H9 (cell line): ENCODE measurements around the gene CDC42EP4. TPM values are rescaled to one million over a fixed set of nuclear protein-coding genes. Genes with fewer than 3 reads are reported as not detected.

Experiments
- DNase-seq: peaks from one replicate; pipeline ENCODE4 v3.0.0-alpha.2; 2017
- H2AFZ ChIP-seq: one replicate; pipeline ENCODE4 v1.6.1; 2013; ENCODE audit warnings: mild to moderate bottlenecking, low read length, control low read depth, moderate library complexity
- H2AK5ac ChIP-seq: 2 replicates; pipeline ENCODE4 v1.6.1; 2013; ENCODE audit warnings: low read length, control low read depth, mixed read lengths; ENCODE audit not compliant: insufficient read length
- H2BK120ac ChIP-seq: one replicate; pipeline ENCODE4 v1.6.1; 2013; ENCODE audit warnings: low read depth, mild to moderate bottlenecking, low read length, control low read depth, inconsistent platforms; ENCODE audit not compliant: poor library complexity, severe bottlenecking
- H2BK12ac ChIP-seq: 2 replicates; pipeline ENCODE4 v1.6.1; 2013; ENCODE audit warnings: low read length, control low read depth, mixed read lengths, low read depth; ENCODE audit not compliant: insufficient read length
- H2BK15ac ChIP-seq: 2 replicates; pipeline ENCODE4 v1.6.1; 2013; ENCODE audit warnings: low read depth, low read length, control low read depth
- H2BK20ac ChIP-seq: one replicate; pipeline ENCODE4 v1.6.1; 2013; ENCODE audit warnings: low read depth, mild to moderate bottlenecking, low read length, control low read depth, inconsistent platforms; ENCODE audit not compliant: poor library complexity, severe bottlenecking
- H2BK5ac ChIP-seq: 2 replicates; pipeline ENCODE4 v1.6.1; 2013; ENCODE audit warnings: low read length, control low read depth, mixed read lengths; ENCODE audit not compliant: insufficient read length
- H3K14ac ChIP-seq: 2 replicates; pipeline ENCODE4 v1.6.1; 2013; ENCODE audit warnings: low read length, control low read depth; ENCODE audit not compliant: insufficient read depth
- H3K18ac ChIP-seq: 2 replicates; pipeline ENCODE4 v1.6.1; 2013; ENCODE audit warnings: low read depth, mild to moderate bottlenecking, mixed read lengths, low read length, control low read depth; ENCODE audit not compliant: insufficient read length
- H3K23ac ChIP-seq: 2 replicates; pipeline ENCODE4 v1.6.1; 2013; ENCODE audit warnings: low read length, control low read depth, mixed read lengths, low read depth; ENCODE audit not compliant: insufficient read length
- H3K23me2 ChIP-seq: 2 replicates; pipeline ENCODE4 v1.6.1; 2013; ENCODE audit warnings: low read depth, mild to moderate bottlenecking, mixed read lengths, low read length, control low read depth; ENCODE audit not compliant: insufficient read length, poor library complexity, severe bottlenecking
- H3K27ac ChIP-seq: 2 replicates; pipeline ENCODE4 v1.5.1; 2013; ENCODE audit warnings: low read length, control low read depth, mixed read lengths, low read depth; ENCODE audit not compliant: insufficient read length
- H3K27me3 ChIP-seq: 2 replicates; pipeline ENCODE4 v1.6.1; 2013; ENCODE audit warnings: low read length, control low read depth, inconsistent platforms; ENCODE audit not compliant: insufficient read depth
- H3K4ac ChIP-seq: 2 replicates; pipeline ENCODE4 v1.6.1; 2013; ENCODE audit warnings: low read depth, mild to moderate bottlenecking, control low read depth, inconsistent platforms, low read length, moderate library complexity
- H3K4me1 ChIP-seq: 2 replicates; pipeline ENCODE4 v1.6.1; 2013; ENCODE audit warnings: low read length, control low read depth, inconsistent platforms; ENCODE audit not compliant: insufficient read depth
- H3K4me2 ChIP-seq: 2 replicates; pipeline ENCODE4 v1.6.1; 2013; ENCODE audit warnings: low read length, control low read depth, mixed read lengths; ENCODE audit not compliant: insufficient read length, insufficient read depth
- H3K56ac ChIP-seq: 2 replicates; pipeline ENCODE4 v1.6.1; 2013; ENCODE audit warnings: low read depth, mild to moderate bottlenecking, mixed read lengths, low read length, control low read depth; ENCODE audit not compliant: insufficient read length
- H3K79me1 ChIP-seq: 2 replicates; pipeline ENCODE4 v1.6.1; 2013; ENCODE audit warnings: low read depth, mild to moderate bottlenecking, moderate library complexity, low read length, control low read depth, inconsistent platforms; ENCODE audit not compliant: insufficient read depth, poor library complexity, severe bottlenecking
- H3K79me2 ChIP-seq: 2 replicates; pipeline ENCODE4 v1.6.1; 2013; ENCODE audit warnings: low read length, control low read depth, inconsistent platforms; ENCODE audit not compliant: insufficient read depth
- H3K9ac ChIP-seq: 2 replicates; pipeline ENCODE4 v1.6.1; 2013; ENCODE audit warnings: low read length, control low read depth, mixed read lengths; ENCODE audit not compliant: insufficient read length; ENCODE audit errors: extremely low read depth
- H3K9me3 ChIP-seq: one replicate; pipeline ENCODE4 v1.6.1; 2013; ENCODE audit warnings: low read depth, low read length, inconsistent platforms; ENCODE audit not compliant: control insufficient read depth
- H3T11ph ChIP-seq: one replicate; pipeline ENCODE4 v1.6.1; 2013; ENCODE audit warnings: mild to moderate bottlenecking, low read length, control low read depth, inconsistent platforms
- H4K20me1 ChIP-seq: one replicate; pipeline ENCODE4 v1.6.1; 2013; ENCODE audit not compliant: control insufficient read depth, insufficient read length, insufficient read depth
- H4K5ac ChIP-seq: 2 replicates; pipeline ENCODE4 v1.6.1; 2013; ENCODE audit warnings: low read depth, mild to moderate bottlenecking, mixed read lengths, low read length, control low read depth; ENCODE audit not compliant: insufficient read length
- H4K8ac ChIP-seq: replicated peaks from 2 replicates; pipeline ENCODE4 v1.6.1; 2013; ENCODE audit warnings: low read length, control low read depth, mixed read lengths, low read depth; ENCODE audit not compliant: insufficient read length
- H4K91ac ChIP-seq: 2 replicates; pipeline ENCODE4 v1.6.1; 2013; ENCODE audit warnings: low read depth, mild to moderate bottlenecking, moderate library complexity, mixed read lengths, low read length, control low read depth; ENCODE audit not compliant: insufficient read length
- H3K27ac Mint-ChIP-seq, 3 experiments: 2 replicates in 2 of 3; 3 replicates in 1 of 3; pipeline ENCODE4 v1.8.0; 2020 to 2021; ENCODE audit warnings: mixed read lengths in 3 of 3, mild to moderate bottlenecking in 1 of 3, moderate library complexity in 1 of 3
- H3K27me3 Mint-ChIP-seq: 2 replicates; pipeline ENCODE4 v1.8.0; 2021; ENCODE audit warnings: low read depth, mild to moderate bottlenecking, moderate library complexity, mixed read lengths
- H3K36me3 Mint-ChIP-seq, 3 experiments: 2 replicates in 2 of 3; 3 replicates in 1 of 3; pipeline ENCODE4 v1.8.0; 2020 to 2021; ENCODE audit warnings: low read depth in 3 of 3, mixed read lengths in 3 of 3; ENCODE audit not compliant: insufficient read depth in 1 of 3
- H3K4me1 Mint-ChIP-seq, 2 experiments: 2 replicates each; pipeline ENCODE4 v1.8.0; 2020; ENCODE audit warnings: mixed read lengths in 2 of 2
- H3K4me3 Mint-ChIP-seq, 2 experiments: 2 replicates in 1 of 2; 3 replicates in 1 of 2; pipeline ENCODE4 v1.8.0; 2020 to 2021; ENCODE audit warnings: mild to moderate bottlenecking in 2 of 2, mixed read lengths in 2 of 2, moderate library complexity in 1 of 2
- H3K9me3 Mint-ChIP-seq, 2 experiments: 2 replicates in 1 of 2; 3 replicates in 1 of 2; pipeline ENCODE4 v1.8.0; 2020; ENCODE audit warnings: mild to moderate bottlenecking in 2 of 2, mixed read lengths in 2 of 2, moderate library complexity in 1 of 2
- CTCF ChIP-seq: fragments of 200-600 bp; sonication (generic); conservative IDR thresholded peaks from 3 replicates; pipeline ENCODE4 v1.8.0; 2021; ENCODE audit warnings: antibody characterized with exemption, mild to moderate bottlenecking
- WGBS: extraction: QIAGEN DNeasy Blood & Tissue Kit; methylation state at CpG from one replicate; pipeline ENCODE4 v1.1.7; 2013; ENCODE audit warnings: missing lambda C conversion rate, low lambda C conversion rate, mixed read lengths; ENCODE audit not compliant: insufficient read length; ENCODE audit errors: extremely low coverage; 5-methylcytosine and 5-hydroxymethylcytosine counted together
- total RNA-seq: library from RNA; stranded (reverse); gene quantifications from 2 replicates; pipeline ENCODE4 v1.2.1, GENCODE V29; 2021

CDC42EP4 gene
- total RNA-seq, 1 experiment from 2014 or later, result 27.1 TPM

- H3K4me1 ChIP-seq, result no peaks in the 10 kb centered on the region
- no peak overlapping the region for H2AFZ ChIP-seq
- no peaks in the 10 kb centered on the region for H3K79me2 ChIP-seq
Measured at GRCh38 chr17:73288534-73289302, 23.1 kb downstream of the CDC42EP4 start.

More at GRCh38 chr17:73288534-73289302, 23.1 kb downstream of the CDC42EP4 start:
- Histone ChIP-seq H3K56ac (no peak overlapping the region), H4K5ac (no peak overlapping the region), H4K91ac (no peak overlapping the region), H3K27ac (no peak overlapping the region), H2BK15ac (no peak overlapping the region), H3K9ac (no peak overlapping the region), H3K27me3 (no peaks in the 10 kb centered on the region), H2AK5ac (no peak overlapping the region), H3K79me1 (no peaks in the 10 kb centered on the region), H3K23ac (no peak overlapping the region), H3K4ac (no peak overlapping the region), H2BK5ac (no peak overlapping the region), H3K23me2 (no peaks in the 10 kb centered on the region), H4K8ac (no peak overlapping the region), H2BK12ac (no peak overlapping the region), H3K14ac (no peak overlapping the region), H2BK20ac (no peak overlapping the region), H3K4me2 (no peak overlapping the region), H3K9me3 (no peaks in the 10 kb centered on the region), H3T11ph (no peak overlapping the region), H3K18ac (no peak overlapping the region), H2BK120ac (no peak overlapping the region), H4K20me1 (no peaks in the 10 kb centered on the region)
- peaks cover 35 to 48% of the 10 kb centered on the region in 2 experiments for H3K4me1 Mint-ChIP-seq
- no peaks in the 10 kb centered on the region for H3K27me3 Mint-ChIP-seq
- H3K4me3 Mint-ChIP-seq, result no peak overlapping the region
- H3K36me3 Mint-ChIP-seq, result peaks cover 2 to 7% (median 7%) of the 10 kb centered on the region in 3 experiments; a peak in 6 of 7 replicates
- DNase-seq, result no peak
- no peaks in the 10 kb centered on the region for H3K9me3 Mint-ChIP-seq
- H3K27ac Mint-ChIP-seq, result peak overlapping the region in 1 of 3 experiments; percentile 78; a peak in 2 of 7 replicates
- TF ChIP-seq CTCF, result no peak
- no CpG with 5 or more reads among the region's 19 CpGs for WGBS
